NCI-H1436 treated with DMSO at 0.1 percent for 48 hours (cell line): Measurements from ENCODE around the gene EIF4A2.
"Not testable (repeated sequence)": the region's sequence is repeated elsewhere in the genome, so short reads cannot be mapped to it uniquely, and the experiment has no call there.

Experiments
- DNase-seq: peaks from one replicate; lab custom pipeline; 2025; lab: John Stamatoyannopoulos, UW

EIF4A2 gene

GRCh38 chr3:186818956-186819355 lies 35.6 kb downstream of the EIF4A2 start:
- no peak for DNase-seq

- DNase-seq = peak; percentile 54
Observed at GRCh38 chr3:186821429-186822387, 38.3 kb downstream of the EIF4A2 start.

GRCh38 chr3:186822388-186822759 lies 39.0 kb downstream of the EIF4A2 start:
- DNase-seq = not testable (repeated sequence)

GRCh38 chr3:186823386-186823785 lies 40.0 kb downstream of the EIF4A2 start:
- DNase-seq = no peak

GRCh38 chr3:186824430-186825139 lies 41.2 kb downstream of the EIF4A2 start:
- DNase-seq = no peak

- no peak for DNase-seq
Observed at GRCh38 chr3:186825294-186825821, 42.0 kb downstream of the EIF4A2 start.

- DNase-seq = no peak
Observed at GRCh38 chr3:186825872-186826409, 42.6 kb downstream of the EIF4A2 start.

- no peak for DNase-seq
Observed at GRCh38 chr3:186826410-186826975, 43.1 kb downstream of the EIF4A2 start.

GRCh38 chr3:186826976-186827857 lies 43.8 kb downstream of the EIF4A2 start:
- peak; percentile 61 for DNase-seq

GRCh38 chr3:186828340-186828739 lies 45.0 kb downstream of the EIF4A2 start:
- no peak for DNase-seq

- no peak for DNase-seq
Observed at GRCh38 chr3:186831798-186832197, 48.4 kb downstream of the EIF4A2 start.

GRCh38 chr3:186832276-186832675 lies 48.9 kb downstream of the EIF4A2 start:
- DNase-seq = no peak
